Right renal cortex interstitium (tissue), 3 donors: ENCODE results near the gene PALMD. TPM values are rescaled to one million over a fixed set of nuclear protein-coding genes. Genes with fewer than 3 reads are reported as not detected.

Experiments
- DNase-seq, 3 donors: peaks; one replicate each; pipeline ENCODE4 v3.0.0-alpha.2; 2013; ENCODE audit warnings: low read depth in 3 of 3, low spot score in 2 of 3
- polyA plus RNA-seq, 3 donors: library from polyadenylated mRNA; unstranded; fragments of 120-200 nt; gene quantifications; one replicate each; pipeline ENCODE4 v1.2.1, GENCODE V29; 2013; ENCODE audit not compliant: insufficient read length in 3 of 3

PALMD gene
- polyA plus RNA-seq, 3 donors, result 2.1 to 2.6 (median 2.5) TPM

DNA sequence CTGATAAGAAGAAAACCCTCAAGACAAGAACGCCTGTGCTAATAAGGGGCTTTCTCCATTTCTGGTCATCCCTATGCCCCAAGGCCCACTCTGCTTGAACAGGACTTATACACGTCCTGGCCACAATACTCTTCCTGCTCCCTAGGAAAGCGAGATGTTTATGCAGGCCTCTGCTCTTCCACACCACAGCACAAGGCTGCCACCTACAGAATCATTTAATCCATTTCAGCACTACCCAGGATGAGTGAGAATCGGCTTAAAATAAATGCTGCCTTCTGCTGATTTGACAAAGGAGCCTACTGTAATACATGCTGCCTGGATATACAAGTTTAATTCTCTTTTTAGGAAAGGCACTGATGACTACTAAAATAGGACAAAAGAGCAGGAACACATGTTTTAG lies 91.1 kb downstream of the PALMD start:
- DNase-seq, result no peak

DNA sequence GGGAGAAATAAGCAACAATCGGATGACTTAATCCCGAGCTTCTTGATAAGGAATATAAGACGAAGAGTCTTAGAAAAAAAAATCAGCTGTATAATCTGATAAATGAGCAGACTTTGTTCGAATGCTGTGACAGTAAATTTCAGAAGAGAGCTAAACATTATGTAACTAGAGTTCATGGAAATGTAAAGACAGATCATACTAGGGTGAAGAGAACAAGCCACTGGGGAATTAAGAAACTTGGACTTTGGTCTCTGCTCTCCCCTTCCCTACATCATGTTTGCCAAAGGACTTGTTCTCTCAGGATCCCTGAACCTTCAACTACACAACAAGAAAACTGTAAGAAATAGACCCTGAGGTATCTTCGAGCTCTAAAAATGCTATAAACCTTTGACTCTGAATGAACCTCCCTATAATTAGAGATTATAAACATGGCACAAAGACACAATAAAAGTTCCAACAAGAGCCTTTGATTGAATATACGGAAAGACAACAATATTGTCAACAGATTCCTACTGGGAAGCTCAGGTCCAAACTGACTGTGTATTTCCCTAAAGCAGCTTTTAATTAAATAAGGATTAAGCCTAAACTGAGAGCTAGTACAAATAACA lies 93.0 kb downstream of the PALMD start:
- no peak for DNase-seq

GRCh38 chr1:99740141-99740540 lies 94.2 kb downstream of the PALMD start:
- no peak for DNase-seq

Other genes with a start within 250 kb of the PALMD start
- gene FRRS1, start 120.5 kb downstream of the PALMD start, polyA plus RNA-seq, result 10 to 100 TPM in 1 of 3 donors, 1 to 10 TPM in 2; 8.4 to 11.5 (median 9.0) TPM
- 10 to 100 TPM; 30.3 to 32.7 (median 32.4) TPM for gene AGL, start 204.2 kb downstream of the PALMD start, polyA plus RNA-seq